ENCODE results near the gene PAK6. TPM values are rescaled to one million over a fixed set of nuclear protein-coding genes. Genes with fewer than 3 reads are reported as not detected.

The PAK6 gene
- total and polyA plus RNA-seq, 9 of the 15 experiments (the other 6 are each of a cell fraction or from before 2014, with no cell fraction given), result 0.03 to 0.74 (median 0.16) TPM; not detected in 2

GRCh38 chr15:40320931-40321371 lies 82.1 kb downstream of the PAK6 start (continued):
- TF ChIP-seq DEAF1 (CRISPR knock-in tag; IDR thresholded peaks at IDR 0.05) (peak; percentile 45; the same call in 1 of the 2 replicates), ETS2 (tag; IDR thresholded peaks at IDR 0.05; ENCODE audit: borderline replicate concordance, poor library complexity, severe bottlenecking) (no peak), RBM14 (IDR thresholded peaks at IDR 0.05; ENCODE audit: borderline replicate concordance, insufficient read depth, low read depth, low read length) (no peak), VEZF1 (CRISPR knock-in tag; IDR thresholded peaks at IDR 0.05) (peak; percentile 60), MCM7 (IDR thresholded peaks at IDR 0.05) (no peak), ZNF444 (CRISPR knock-in tag; IDR thresholded peaks at IDR 0.05) (no peak), ZKSCAN1 (IDR thresholded peaks at IDR 0.05; ENCODE audit: low read depth, low read length) (no peak), MEF2A (IDR thresholded peaks at IDR 0.05; ENCODE audit: control insufficient read depth, low read depth, low read length) (no peak), CREB3 (tag; conservative IDR thresholded peaks at IDR 0.05; ENCODE audit: low read depth) (0 out of 2 replicates have a peak, but pooled peaks have one; percentile 23), ZNF592 (IDR thresholded peaks at IDR 0.05) (0 out of 2 replicates have a peak, but pooled peaks have one; percentile 16), ZNF766 (CRISPR knock-in tag; conservative IDR thresholded peaks at IDR 0.05) (peak; percentile 70), MAZ (CRISPR knock-in tag; conservative IDR thresholded peaks at IDR 0.05 in 1 of 2, IDR thresholded peaks at IDR 0.05 in 1 of 2) (peak in 1 of 2 experiments; percentile 45; a peak in 1 of 4 replicates), BCOR (IDR thresholded peaks at IDR 0.05) (no peak), RB1 (IDR thresholded peaks at IDR 0.05; ENCODE audit: low read depth) (peak; percentile 2; the same call in 1 of the 2 replicates), ZNF668 (CRISPR knock-in tag; IDR thresholded peaks at IDR 0.05) (no peak), FOXP4 (CRISPR knock-in tag; IDR thresholded peaks at IDR 0.05; ENCODE audit: borderline replicate concordance) (no peak), EP400 (IDR thresholded peaks at IDR 0.05) (no peak)

Measured in K562 (cell line).